CD4-positive, alpha-beta T cell treated with Interleukin-12 subunit alpha and Interleukin-12 subunit beta, for 1 hour (primary cell): ENCODE data around the gene NUS1.
"Not testable (repeated sequence)": the region's sequence is repeated elsewhere in the genome, so short reads cannot be mapped to it uniquely, and the experiment has no call there.

Source experiments
- DNase-seq: peaks from one replicate; pipeline ENCODE4 v3.0.0-alpha.2; 2020

Gene NUS1

GRCh38 chr6:117674991-117675657 is at the start of gene NUS1:
Gene NUS1 (plus strand): TSS chr6:117675469. CDS start chr6:117675671, 202 bp downstream.
- peak; percentile 99 for DNase-seq

GRCh38 chr6:117627533-117627932 is 47.7 kb upstream of the NUS1 start:
- no peak for DNase-seq

GRCh38 chr6:117629119-117629660 is 46.1 kb upstream of the NUS1 start:
- DNase-seq = no peak

- no peak for DNase-seq
Observed at GRCh38 chr6:117637770-117638169, 37.5 kb upstream of the NUS1 start.

GRCh38 chr6:117642976-117643375 is 32.3 kb upstream of the NUS1 start:
- no peak for DNase-seq

GRCh38 chr6:117651984-117652383 is 23.3 kb upstream of the NUS1 start:
- DNase-seq = not testable (repeated sequence)

- DNase-seq = no peak
Observed at GRCh38 chr6:117653949-117654348, 21.3 kb upstream of the NUS1 start.

- DNase-seq = no peak
Observed at GRCh38 chr6:117655380-117655779, 19.9 kb upstream of the NUS1 start.

- no peak for DNase-seq
Observed at GRCh38 chr6:117666881-117667280, 8.4 kb upstream of the NUS1 start.

GRCh38 chr6:117668736-117669135 is 6.5 kb upstream of the NUS1 start:
- DNase-seq = no peak

GRCh38 chr6:117674503-117674902 is 766 bp upstream of the NUS1 start:
- DNase-seq = no peak

GRCh38 chr6:117675658-117676301 is 511 bp downstream of the NUS1 start:
- not testable (repeated sequence) for DNase-seq

GRCh38 chr6:117676577-117677218 is 1.4 kb downstream of the NUS1 start:
- DNase-seq = no peak

- peak; percentile 10 for DNase-seq
Observed at GRCh38 chr6:117677553-117678141, 2.4 kb downstream of the NUS1 start.

GRCh38 chr6:117681162-117681741 is 6.0 kb downstream of the NUS1 start:
- DNase-seq = no peak

GRCh38 chr6:117684749-117685148 is 9.5 kb downstream of the NUS1 start:
- DNase-seq = no peak

- DNase-seq = no peak
Observed at GRCh38 chr6:117685359-117685758, 10.1 kb downstream of the NUS1 start.

GRCh38 chr6:117687021-117687648 is 11.9 kb downstream of the NUS1 start:
- no peak for DNase-seq

GRCh38 chr6:117689584-117689983 is 14.3 kb downstream of the NUS1 start:
- not testable (repeated sequence) for DNase-seq

- DNase-seq = no peak
Observed at GRCh38 chr6:117706504-117706903, 31.2 kb downstream of the NUS1 start.

- DNase-seq = not testable (repeated sequence)
Observed at GRCh38 chr6:117706936-117707509, 31.8 kb downstream of the NUS1 start.

- DNase-seq = peak; percentile 11
Observed at GRCh38 chr6:117711369-117711768, 36.1 kb downstream of the NUS1 start.
